Nephron progenitor cell (in vitro differentiated cells): ENCODE measurements around the gene DNAJC7.
"Not testable (repeated sequence)": the region's sequence is repeated elsewhere in the genome, so short reads cannot be mapped to it uniquely, and the experiment has no call there.

ENCODE experiments used
- DNase-seq: peaks from one replicate; pipeline ENCODE4 v3.0.0; 2021
- H3K27ac Mint-ChIP-seq: 2 replicates; pipeline ENCODE4 v1.8.0; 2021; ENCODE audit warnings: mild to moderate bottlenecking, moderate library complexity, mixed read lengths
- H3K27me3 Mint-ChIP-seq: 2 replicates; pipeline ENCODE4 v1.8.0; 2021; ENCODE audit warnings: mild to moderate bottlenecking, low read depth, mixed read lengths; ENCODE audit not compliant: poor library complexity
- H3K36me3 Mint-ChIP-seq: 2 replicates; pipeline ENCODE4 v1.8.0; 2021; ENCODE audit warnings: low read depth, mixed read lengths
- H3K4me1 Mint-ChIP-seq: 2 replicates; pipeline ENCODE4 v1.8.0; 2021; ENCODE audit warnings: mixed read lengths
- H3K4me3 Mint-ChIP-seq: 2 replicates; pipeline ENCODE4 v1.8.0; 2021; ENCODE audit warnings: mild to moderate bottlenecking, moderate library complexity, mixed read lengths
- H3K9me3 Mint-ChIP-seq: 2 replicates; pipeline ENCODE4 v1.8.0; 2021; ENCODE audit warnings: mild to moderate bottlenecking, moderate library complexity, mixed read lengths
- TF ChIP-seq, protein P1 (sequence below): fragments of 200-600 bp; sonication (generic); IDR thresholded peaks from 2 replicates; pipeline ENCODE4 v1.5.0; 2021; ENCODE audit warnings: antibody characterized with exemption

Gene DNAJC7

DNA sequence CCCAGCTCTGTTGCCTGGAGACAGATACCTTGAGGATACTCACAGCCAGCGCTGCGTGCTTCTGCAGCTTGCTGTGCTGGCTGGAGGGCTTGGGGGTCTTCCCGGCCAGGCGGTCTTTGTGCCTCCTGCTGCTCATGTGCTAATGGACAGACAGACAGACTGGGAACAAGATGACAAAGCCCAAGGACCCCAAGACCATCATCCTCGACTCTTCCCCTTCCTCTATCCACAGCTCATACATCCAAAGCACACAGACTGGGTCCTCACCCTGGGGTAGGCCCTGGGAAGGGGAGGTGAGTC lies 10.3 kb upstream of the DNAJC7 start:
- H3K4me3 Mint-ChIP-seq, result no peak overlapping the region
- no peaks in the 10 kb centered on the region for H3K9me3 Mint-ChIP-seq
- no peak for DNase-seq
- TF ChIP-seq, protein P1, sequence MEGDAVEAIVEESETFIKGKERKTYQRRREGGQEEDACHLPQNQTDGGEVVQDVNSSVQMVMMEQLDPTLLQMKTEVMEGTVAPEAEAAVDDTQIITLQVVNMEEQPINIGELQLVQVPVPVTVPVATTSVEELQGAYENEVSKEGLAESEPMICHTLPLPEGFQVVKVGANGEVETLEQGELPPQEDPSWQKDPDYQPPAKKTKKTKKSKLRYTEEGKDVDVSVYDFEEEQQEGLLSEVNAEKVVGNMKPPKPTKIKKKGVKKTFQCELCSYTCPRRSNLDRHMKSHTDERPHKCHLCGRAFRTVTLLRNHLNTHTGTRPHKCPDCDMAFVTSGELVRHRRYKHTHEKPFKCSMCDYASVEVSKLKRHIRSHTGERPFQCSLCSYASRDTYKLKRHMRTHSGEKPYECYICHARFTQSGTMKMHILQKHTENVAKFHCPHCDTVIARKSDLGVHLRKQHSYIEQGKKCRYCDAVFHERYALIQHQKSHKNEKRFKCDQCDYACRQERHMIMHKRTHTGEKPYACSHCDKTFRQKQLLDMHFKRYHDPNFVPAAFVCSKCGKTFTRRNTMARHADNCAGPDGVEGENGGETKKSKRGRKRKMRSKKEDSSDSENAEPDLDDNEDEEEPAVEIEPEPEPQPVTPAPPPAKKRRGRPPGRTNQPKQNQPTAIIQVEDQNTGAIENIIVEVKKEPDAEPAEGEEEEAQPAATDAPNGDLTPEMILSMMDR, result no peak
- peaks cover 65% of the 10 kb centered on the region for H3K4me1 Mint-ChIP-seq
- H3K27ac Mint-ChIP-seq, result no peak overlapping the region
- peaks cover 9% of the 10 kb centered on the region for H3K36me3 Mint-ChIP-seq
- H3K27me3 Mint-ChIP-seq, result peaks cover 2% of the 10 kb centered on the region

DNA sequence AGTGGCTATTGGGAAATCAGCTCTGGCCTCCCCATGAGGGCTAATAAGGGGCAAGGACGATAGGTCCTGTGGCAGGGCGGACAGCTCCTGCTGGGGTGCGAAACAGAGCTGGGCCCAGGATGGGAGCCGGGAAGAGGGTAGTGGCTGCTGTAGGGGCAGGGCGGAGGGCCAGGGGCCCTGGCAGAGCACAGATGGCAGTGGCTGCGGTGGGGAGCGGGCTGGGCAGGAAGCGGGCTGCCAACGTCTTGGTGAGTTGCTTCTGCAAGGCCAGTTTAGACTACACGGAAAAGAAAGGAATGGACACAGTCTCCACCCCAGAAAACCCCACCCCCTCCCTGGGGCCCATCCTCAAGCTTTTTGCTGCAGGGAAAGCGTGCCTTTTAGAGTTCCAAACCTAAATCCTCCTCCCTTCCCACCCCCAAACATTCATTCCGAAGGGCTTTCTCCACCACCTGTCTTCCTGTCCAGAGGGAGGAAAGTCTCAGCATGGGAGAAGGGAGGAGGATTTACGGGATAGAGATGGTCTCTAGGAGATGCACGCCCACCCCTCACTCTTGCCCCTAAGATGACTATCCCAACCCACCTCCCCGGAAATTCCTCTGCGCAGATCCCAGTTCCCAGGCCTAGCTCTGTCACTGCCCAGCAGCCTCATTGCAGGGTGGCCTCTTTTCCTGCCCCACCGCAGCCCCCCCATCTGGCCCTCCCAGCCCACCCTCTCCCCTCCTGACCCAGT lies 9.8 kb upstream of the DNAJC7 start:
- Mint-ChIP-seq H3K36me3 (peaks cover 14% of the 10 kb centered on the region), H3K9me3 (no peaks in the 10 kb centered on the region), H3K27ac (no peak overlapping the region), H3K4me3 (peak overlapping the region; percentile 38), H3K27me3 (peaks cover 2% of the 10 kb centered on the region), H3K4me1 (peaks cover 65% of the 10 kb centered on the region)
- TF ChIP-seq, protein P1, result no peak
- no peak for DNase-seq

DNA sequence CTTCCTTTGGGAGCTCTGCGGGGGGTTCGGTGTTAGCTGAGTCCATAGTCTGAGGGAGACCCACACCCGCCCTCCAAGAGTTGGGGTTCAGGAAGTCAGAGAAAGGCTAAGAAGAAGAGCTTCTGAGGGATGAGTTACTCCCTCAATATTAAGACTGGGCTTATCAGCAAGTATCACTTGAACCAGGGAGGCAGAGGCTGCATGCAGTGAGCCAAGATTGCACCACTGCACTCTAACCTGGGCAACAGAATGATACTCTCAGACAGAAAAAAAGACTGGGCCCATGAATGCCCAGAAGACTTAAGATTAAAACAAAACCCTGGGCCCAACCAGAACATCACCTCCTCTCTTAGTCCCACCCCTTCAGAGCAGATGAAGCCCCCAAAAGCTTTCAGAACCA lies 8.7 kb upstream of the DNAJC7 start:
- H3K36me3 Mint-ChIP-seq, result peaks cover 21% of the 10 kb centered on the region
- H3K9me3 Mint-ChIP-seq, result no peaks in the 10 kb centered on the region
- DNase-seq, result no peak
- H3K4me1 Mint-ChIP-seq, result peaks cover 63% of the 10 kb centered on the region
- H3K4me3 Mint-ChIP-seq, result no peak overlapping the region
- H3K27me3 Mint-ChIP-seq, result peaks cover 2% of the 10 kb centered on the region
- TF ChIP-seq, protein P1, result no peak
- peak overlapping the region; percentile 42 for H3K27ac Mint-ChIP-seq

DNA sequence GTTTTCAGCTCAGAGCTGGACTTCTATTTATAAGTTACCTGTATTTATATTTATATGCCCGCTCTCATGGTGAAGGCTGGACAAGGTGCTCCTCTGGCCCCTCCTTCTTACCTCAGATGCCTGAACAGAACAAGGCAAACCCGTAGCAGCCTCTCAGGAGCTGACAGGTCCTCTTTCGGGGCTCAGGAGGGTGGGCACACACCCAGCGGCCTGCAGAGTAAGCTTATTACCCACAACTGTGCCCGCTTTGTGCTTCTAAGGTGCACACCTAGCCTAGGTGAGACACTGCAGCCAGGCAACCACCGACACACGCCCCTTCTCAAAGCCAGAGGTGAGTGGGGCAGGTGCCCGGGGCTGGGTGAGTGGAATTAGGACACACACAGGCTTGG lies 7.9 kb upstream of the DNAJC7 start:
- Mint-ChIP-seq H3K9me3 (no peaks in the 10 kb centered on the region), H3K27me3 (peaks cover 2% of the 10 kb centered on the region), H3K36me3 (peaks cover 21% of the 10 kb centered on the region), H3K4me3 (no peak overlapping the region), H3K4me1 (peaks cover 66% of the 10 kb centered on the region), H3K27ac (no peak overlapping the region)
- DNase-seq, result no peak
- TF ChIP-seq, protein P1, result no peak

DNA sequence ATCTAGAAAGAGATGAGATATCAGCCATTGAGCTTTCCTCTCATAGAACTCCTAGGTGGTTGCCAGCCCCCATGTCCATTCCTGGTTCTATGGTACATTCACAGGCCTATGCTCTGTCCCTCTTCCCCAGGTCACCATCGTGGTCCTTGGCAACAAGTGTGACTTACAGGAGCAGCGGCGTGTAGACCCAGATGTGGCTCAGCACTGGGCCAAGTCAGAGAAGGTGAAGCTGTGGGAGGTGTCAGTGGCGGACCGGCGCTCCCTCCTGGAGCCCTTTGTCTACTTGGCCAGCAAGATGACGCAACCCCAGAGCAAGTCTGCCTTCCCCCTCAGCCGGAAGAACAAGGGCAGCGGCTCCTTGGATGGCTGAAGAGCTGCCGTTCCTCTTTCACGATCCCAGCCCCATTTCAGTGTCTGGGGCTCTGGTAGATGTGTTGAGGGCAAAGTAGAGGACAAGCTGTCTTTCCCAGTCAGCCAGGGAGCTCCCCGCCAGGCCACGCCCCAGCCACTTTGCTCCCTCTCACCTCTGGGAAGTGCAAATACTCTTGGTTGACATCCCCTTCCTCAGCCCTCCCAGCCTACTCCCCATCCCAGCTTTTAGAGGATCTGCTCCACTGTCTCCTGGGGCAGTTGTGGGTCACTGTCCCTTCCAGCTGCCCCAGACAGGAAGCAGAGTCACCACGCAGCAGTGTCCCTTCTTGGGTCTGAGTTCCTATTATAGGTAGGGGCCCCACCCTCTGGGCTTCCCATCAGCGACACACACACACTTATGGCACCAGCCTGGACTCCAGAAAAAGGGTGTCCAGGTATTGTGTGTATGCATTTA lies 6.5 kb upstream of the DNAJC7 start:
- peaks cover 17% of the 10 kb centered on the region for H3K36me3 Mint-ChIP-seq
- no peaks in the 10 kb centered on the region for H3K9me3 Mint-ChIP-seq
- H3K4me3 Mint-ChIP-seq, result no peak overlapping the region
- TF ChIP-seq, protein P1, result no peak
- no peak for DNase-seq
- H3K4me1 Mint-ChIP-seq, result peaks cover 69% of the 10 kb centered on the region
- peaks cover 2% of the 10 kb centered on the region for H3K27me3 Mint-ChIP-seq
- H3K27ac Mint-ChIP-seq, result peak overlapping the region; percentile 71

DNA sequence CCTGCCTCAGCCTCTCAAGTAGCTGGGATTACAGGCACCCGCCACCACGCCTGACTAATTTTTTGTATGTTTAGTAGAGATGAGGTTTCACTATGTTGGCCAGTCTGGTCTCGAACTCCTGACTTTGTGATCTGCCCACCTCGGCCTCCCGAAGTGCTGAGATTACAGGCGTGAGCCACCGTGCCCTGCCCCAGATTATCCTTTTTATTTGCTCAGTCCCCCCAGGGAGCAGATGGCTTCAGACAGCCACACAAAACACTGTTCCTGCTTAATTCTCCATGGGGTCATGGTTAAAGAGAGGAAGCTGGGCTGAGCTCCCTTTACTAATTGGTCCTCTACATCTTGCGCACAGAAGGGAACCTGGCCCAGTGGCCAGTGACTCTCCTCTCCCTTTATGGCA lies 3.6 kb upstream of the DNAJC7 start:
- Mint-ChIP-seq H3K4me1 (peaks cover 58% of the 10 kb centered on the region), H3K4me3 (peak overlapping the region; percentile 99), H3K36me3 (peaks cover 17% of the 10 kb centered on the region)
- H3K9me3 Mint-ChIP-seq, H3K27me3 Mint-ChIP-seq, DNase-seq, H3K27ac Mint-ChIP-seq: not testable (repeated sequence)
